NB4 (cell line): Measurements from ENCODE around the gene CHST8.

Experiments used
- CTCF ChIP-seq: IDR thresholded peaks from one replicate; pipeline ENCODE4 v1.5.1; 2012; ENCODE audit warnings: low read depth, low read length
- POLR2A ChIP-seq: IDR thresholded peaks from 2 replicates; pipeline ENCODE4 v1.6.1; 2011; ENCODE audit warnings: mild to moderate bottlenecking; ENCODE audit not compliant: insufficient read length; ENCODE audit errors: extremely low read depth

GRCh38 chr19:33726756-33727155, 105.0 kb downstream of the CHST8 start:
- TF ChIP-seq POLR2A, result no peak
- no peak for TF ChIP-seq CTCF
